Testis (tissue), 3 donors: Measurements from ENCODE around the gene NOC4L. TPM values are rescaled to one million over a fixed set of nuclear protein-coding genes. Genes with fewer than 3 reads are reported as not detected.
A peak's percentile ranks its signal among the peaks of the same experiment; 100 is the strongest.

Experiments used
- DNase-seq: peaks from one replicate; pipeline ENCODE4 v3.0.0-alpha.2; 2019
- H3K27ac ChIP-seq, 2 donors: fragments of 200-600 bp; sonication (generic); one replicate each; pipeline ENCODE4 v1.5.1; 2019
- H3K27me3 ChIP-seq: fragments of 200-600 bp; sonication (generic); one replicate; pipeline ENCODE4 v1.5.1; 2019
- H3K36me3 ChIP-seq: fragments of 200-600 bp; sonication (generic); one replicate; pipeline ENCODE4 v1.5.1; 2017; ENCODE audit warnings: low read depth; ENCODE audit errors: missing control alignments
- H3K4me1 ChIP-seq: fragments of 200-600 bp; sonication (generic); one replicate; pipeline ENCODE4 v1.5.1; 2019
- H3K4me3 ChIP-seq, 2 donors: fragments of 200-600 bp; sonication (generic); one replicate each; pipeline ENCODE4 v1.5.1; 2017 to 2019
- H3K9me3 ChIP-seq: fragments of 200-600 bp; sonication (generic); one replicate; pipeline ENCODE4 v1.5.1; 2017
- POLR2A ChIP-seq: fragments of 450-650 bp; IDR thresholded peaks from one replicate; pipeline ENCODE4 v1.6.1; 2017; ENCODE audit warnings: antibody characterized with exemption, mild to moderate bottlenecking, moderate library complexity
- WGBS, 2 donors: methylation state at CpG; one replicate each; pipeline ENCODE4 v1.1.5; 2018; 5-methylcytosine and 5-hydroxymethylcytosine counted together
- intact Hi-C: fragments of 100-400 bp; cut with DNase I; formaldehyde crosslinking; loops from one replicate; pipeline ENCODE4 v1.15.1; 2023; ENCODE audit warnings: low total_unique reads
- polyA plus RNA-seq: library from polyadenylated mRNA; stranded (reverse); fragments of 350-450 nt; fragmentation: Illumina TruSeq; extraction: RNeasy Lipid Tissue Mini Kit (QIAGEN cat#74804); gene quantifications from one replicate; pipeline ENCODE4 v1.2.3, GENCODE V29; 2014; ENCODE audit warnings: low read depth, low replicate concordance; ENCODE audit not compliant: insufficient read depth
- total RNA-seq, 2 donors: library from RNA; depleted of rRNA; stranded (reverse); fragments of >200 nt; gene quantifications; one replicate each; pipeline ENCODE4 v1.2.3, GENCODE V29; 2016
- TF ChIP-seq, protein P1 (sequence below), 3 experiments: fragments of 450-650 bp in 2 of 3; fragments of 200-600 bp in 1 of 3; sonication (generic) in 1 of 3; IDR thresholded peaks; one replicate each; pipeline ENCODE4 v1.5.1; 2016 to 2019; ENCODE audit warnings: antibody characterized with exemption in 3 of 3, mild to moderate bottlenecking in 2 of 3, moderate library complexity in 1 of 3

NOC4L gene
- total and polyA plus RNA-seq, 3 donors from 2014 or later, result 64.4 to 67.2 (median 65.2) TPM

- no peaks in the 10 kb centered on the region for H3K36me3 ChIP-seq
- TF ChIP-seq POLR2A, result no peak
- TF ChIP-seq, protein P1, sequence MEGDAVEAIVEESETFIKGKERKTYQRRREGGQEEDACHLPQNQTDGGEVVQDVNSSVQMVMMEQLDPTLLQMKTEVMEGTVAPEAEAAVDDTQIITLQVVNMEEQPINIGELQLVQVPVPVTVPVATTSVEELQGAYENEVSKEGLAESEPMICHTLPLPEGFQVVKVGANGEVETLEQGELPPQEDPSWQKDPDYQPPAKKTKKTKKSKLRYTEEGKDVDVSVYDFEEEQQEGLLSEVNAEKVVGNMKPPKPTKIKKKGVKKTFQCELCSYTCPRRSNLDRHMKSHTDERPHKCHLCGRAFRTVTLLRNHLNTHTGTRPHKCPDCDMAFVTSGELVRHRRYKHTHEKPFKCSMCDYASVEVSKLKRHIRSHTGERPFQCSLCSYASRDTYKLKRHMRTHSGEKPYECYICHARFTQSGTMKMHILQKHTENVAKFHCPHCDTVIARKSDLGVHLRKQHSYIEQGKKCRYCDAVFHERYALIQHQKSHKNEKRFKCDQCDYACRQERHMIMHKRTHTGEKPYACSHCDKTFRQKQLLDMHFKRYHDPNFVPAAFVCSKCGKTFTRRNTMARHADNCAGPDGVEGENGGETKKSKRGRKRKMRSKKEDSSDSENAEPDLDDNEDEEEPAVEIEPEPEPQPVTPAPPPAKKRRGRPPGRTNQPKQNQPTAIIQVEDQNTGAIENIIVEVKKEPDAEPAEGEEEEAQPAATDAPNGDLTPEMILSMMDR (IDR thresholded peaks at IDR 0.05), result no peak
- intact Hi-C loops, result no loop called here
- WGBS, 2 donors, result 26 to 31% methylated on average over 20 to 59 of the region's 59 CpGs
- DNase-seq, result no peak
- H3K4me1 ChIP-seq, result peaks cover 11% of the 10 kb centered on the region
- H3K4me3 ChIP-seq, result peak overlapping the region; percentile 49 to 65
- no peaks in the 10 kb centered on the region for H3K9me3 ChIP-seq
- no peaks in the 10 kb centered on the region for H3K27me3 ChIP-seq
- H3K27ac ChIP-seq, result peak overlapping the region; percentile 47 to 66
Measured at GRCh38 chr12:132190012-132190755, 45.9 kb downstream of the NOC4L start.

GRCh38 chr12:132190834-132191500, 46.7 kb downstream of the NOC4L start:
- Histone ChIP-seq H3K36me3 (no peaks in the 10 kb centered on the region), H3K4me1 (peaks cover 11% of the 10 kb centered on the region), H3K9me3 (no peaks in the 10 kb centered on the region), H3K4me3 (peak overlapping the region in 1 of 2 donors; percentile 65), H3K27me3 (no peaks in the 10 kb centered on the region), H3K27ac (no peak overlapping the region)
- no peak for TF ChIP-seq POLR2A
- TF ChIP-seq, protein P1 (IDR thresholded peaks at IDR 0.05), result no peak
- WGBS, 2 donors, result 54 to 75% methylated on average over 23 to 30 of the region's 30 CpGs
- no peak for DNase-seq
- intact Hi-C loops, result no loop called here

GRCh38 chr12:132191715-132192553, 47.7 kb downstream of the NOC4L start:
- Histone ChIP-seq H3K27ac (no peak overlapping the region), H3K27me3 (no peaks in the 10 kb centered on the region), H3K9me3 (no peaks in the 10 kb centered on the region), H3K4me3 (no peak overlapping the region), H3K36me3 (no peaks in the 10 kb centered on the region), H3K4me1 (peaks cover 11% of the 10 kb centered on the region)
- DNase-seq, result no peak
- no peak for TF ChIP-seq POLR2A
- TF ChIP-seq, protein P1 (IDR thresholded peaks at IDR 0.05), result no peak
- intact Hi-C loops, result no loop called here
- WGBS, 2 donors, result 77 to 80% methylated on average over 31 of the region's 31 CpGs

- intact Hi-C loops, result no loop called here
- Histone ChIP-seq H3K27me3 (no peaks in the 10 kb centered on the region), H3K27ac (no peak overlapping the region), H3K36me3 (no peaks in the 10 kb centered on the region), H3K4me3 (no peak overlapping the region), H3K4me1 (peaks cover 9% of the 10 kb centered on the region), H3K9me3 (no peaks in the 10 kb centered on the region)
- WGBS, 2 donors, result 60 to 61% methylated on average over 9 to 10 of the region's 10 CpGs
- no peak for DNase-seq
- no peak for TF ChIP-seq POLR2A
- TF ChIP-seq, protein P1 (IDR thresholded peaks at IDR 0.05), result no peak
Measured at GRCh38 chr12:132194056-132194455, 49.8 kb downstream of the NOC4L start.
